GM18505 (cell line): ENCODE measurements around the gene CNTFR.

Source experiments
- ATAC-seq: cut with Tn5 transposase; IDR thresholded peaks from one replicate; pipeline ENCODE4 v1.9.1; 2021; ENCODE audit not compliant: unreplicated experiment
- POLR2A ChIP-seq: IDR thresholded peaks from 4 replicates; pipeline ENCODE4 v1.6.1; 2011; ENCODE audit warnings: borderline replicate concordance; ENCODE audit not compliant: insufficient read depth, insufficient read length; ENCODE audit errors: extremely low read depth

Gene CNTFR

GRCh38 chr9:34564617-34565016 is 24.9 kb downstream of the CNTFR start:
- ATAC-seq = no peak
- TF ChIP-seq POLR2A = no peak

GRCh38 chr9:34563262-34563661 is 26.3 kb downstream of the CNTFR start:
- TF ChIP-seq POLR2A = no peak
- ATAC-seq = no peak

GRCh38 chr9:34562135-34562745 is 27.3 kb downstream of the CNTFR start:
- no peak for TF ChIP-seq POLR2A
- ATAC-seq = no peak

GRCh38 chr9:34560599-34561214 is 28.8 kb downstream of the CNTFR start:
- TF ChIP-seq POLR2A = no peak

GRCh38 chr9:34559624-34560455 is 29.7 kb downstream of the CNTFR start:
- ATAC-seq = no peak
- no peak for TF ChIP-seq POLR2A

More at GRCh38 chr9:34560599-34561214, 28.8 kb downstream of the CNTFR start:
- no peak for ATAC-seq

GRCh38 chr9:34558919-34559623 is 30.5 kb downstream of the CNTFR start:
- no peak for ATAC-seq
- no peak for TF ChIP-seq POLR2A

GRCh38 chr9:34558364-34558763 is 31.2 kb downstream of the CNTFR start:
- ATAC-seq = no peak
- no peak for TF ChIP-seq POLR2A

- TF ChIP-seq POLR2A = no peak
- no peak for ATAC-seq
Observed at GRCh38 chr9:34557426-34558321, 31.9 kb downstream of the CNTFR start.

- ATAC-seq = no peak
- no peak for TF ChIP-seq POLR2A
Observed at GRCh38 chr9:34556949-34557348, 32.6 kb downstream of the CNTFR start.

GRCh38 chr9:34555936-34556525 is 33.5 kb downstream of the CNTFR start:
- ATAC-seq = no peak

GRCh38 chr9:34555500-34555899 is 34.0 kb downstream of the CNTFR start:
- no peak for TF ChIP-seq POLR2A
- ATAC-seq = no peak

More at GRCh38 chr9:34555936-34556525, 33.5 kb downstream of the CNTFR start:
- TF ChIP-seq POLR2A = no peak

GRCh38 chr9:34555002-34555348 is 34.5 kb downstream of the CNTFR start:
- TF ChIP-seq POLR2A = no peak
- no peak for ATAC-seq
